ENCODE data around the gene NCF2.

The NCF2 gene

DNA sequence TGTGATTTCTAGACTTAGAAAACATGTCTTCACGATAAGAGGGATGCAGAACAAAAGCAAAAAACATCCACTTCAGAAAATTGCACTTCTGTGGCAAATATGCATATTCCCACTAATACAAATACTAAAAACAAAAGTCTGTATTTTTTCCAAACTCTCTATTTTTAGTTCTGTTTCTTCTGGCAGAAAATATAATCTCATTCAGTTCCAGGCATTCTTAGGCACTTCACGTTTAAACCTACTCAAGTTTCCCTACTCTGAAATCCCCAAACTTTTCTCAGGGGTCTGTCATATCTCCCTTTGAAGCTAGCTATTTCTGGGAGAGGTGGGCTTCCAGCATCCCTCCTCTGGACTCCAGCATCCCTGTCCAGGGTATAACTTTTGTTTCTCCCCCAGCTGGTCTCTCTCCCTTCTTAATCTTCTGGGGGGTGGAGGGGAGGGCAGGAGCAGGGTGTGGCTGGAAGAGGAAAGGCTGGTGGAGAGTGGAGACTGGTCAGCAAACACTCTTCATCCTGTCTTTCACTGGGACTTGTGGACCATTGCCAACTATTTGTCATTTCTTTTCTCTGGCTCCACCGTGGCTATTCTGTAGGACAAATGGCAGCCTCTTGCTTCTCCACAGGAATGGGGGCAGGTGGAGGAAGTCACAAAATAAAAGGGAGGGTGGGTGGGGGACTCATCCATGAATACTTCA, 19.6 kb upstream of the NCF2 start:
- DNase-seq, result no peak

DNA sequence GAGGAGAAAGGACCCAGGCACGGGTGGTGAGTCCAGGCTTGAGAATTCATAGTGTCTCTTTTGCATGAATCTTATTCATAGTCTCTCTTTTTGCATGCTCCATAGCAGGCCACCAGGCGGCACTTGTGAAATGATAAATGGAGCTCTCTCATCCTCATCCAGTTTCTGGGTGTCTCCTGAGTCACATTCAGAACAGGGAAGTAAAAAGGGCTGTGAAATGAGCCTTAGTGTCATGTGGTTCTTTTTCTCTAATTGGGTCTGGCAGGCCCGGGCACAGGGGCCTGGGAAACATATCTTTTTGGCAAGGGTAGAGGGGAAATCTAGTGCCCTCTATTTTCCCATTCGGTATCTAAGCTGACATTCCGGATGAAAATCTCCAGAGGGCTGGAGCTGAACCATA, 19.1 kb upstream of the NCF2 start:
- DNase-seq, result peak in 1 of 2 donors; percentile 45

DNA sequence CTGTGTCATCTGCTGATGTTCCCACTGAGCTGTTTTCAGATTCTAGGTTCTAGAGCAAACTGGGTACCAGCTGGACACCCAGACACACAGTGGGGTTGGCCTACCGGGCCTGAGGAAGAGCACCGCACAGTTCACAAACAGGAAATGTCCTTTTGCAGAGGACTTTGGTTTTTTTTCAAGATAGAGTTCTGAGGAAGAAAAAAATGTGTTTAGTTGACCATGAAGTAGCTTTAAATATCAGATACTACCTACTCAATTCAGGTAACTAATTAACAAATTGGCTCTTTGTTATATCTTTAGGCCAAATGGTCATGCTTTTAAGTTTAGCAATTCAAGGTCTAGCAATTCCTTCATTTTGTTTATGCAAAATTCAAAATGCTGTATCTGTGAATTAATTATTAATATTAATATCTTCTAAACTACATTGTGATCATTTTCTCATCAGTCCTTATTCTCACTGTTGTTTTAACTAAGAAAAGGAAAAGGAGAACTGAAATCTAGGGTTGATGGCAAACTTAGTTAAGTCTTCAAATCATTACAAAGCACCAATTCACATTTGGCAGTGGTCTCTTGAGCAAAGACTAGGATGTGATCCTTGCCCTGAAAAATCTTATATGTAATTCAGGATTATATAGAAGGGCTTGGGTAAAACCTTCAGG, 17.2 kb upstream of the NCF2 start:
- no peak for DNase-seq

DNA sequence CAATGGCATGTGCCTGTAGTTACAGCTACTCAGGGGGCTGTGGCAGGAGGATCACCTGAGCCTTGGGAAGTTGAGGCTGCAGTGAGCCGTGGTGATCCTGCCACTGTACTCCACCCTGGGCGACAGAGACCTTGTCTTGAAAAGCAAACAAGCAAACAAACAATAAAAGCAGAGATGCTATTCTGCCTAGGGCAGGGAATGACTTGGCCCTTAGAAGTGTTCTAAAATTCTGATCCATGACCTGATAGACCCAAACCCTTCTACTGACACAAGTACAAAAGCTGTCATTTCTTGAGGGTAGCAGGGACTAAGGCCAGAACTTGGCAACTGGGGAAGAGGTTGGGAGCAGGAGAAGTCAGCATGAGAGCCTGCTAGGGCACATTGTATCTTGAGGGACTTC, 15.6 kb upstream of the NCF2 start:
- no peak for DNase-seq

DNA sequence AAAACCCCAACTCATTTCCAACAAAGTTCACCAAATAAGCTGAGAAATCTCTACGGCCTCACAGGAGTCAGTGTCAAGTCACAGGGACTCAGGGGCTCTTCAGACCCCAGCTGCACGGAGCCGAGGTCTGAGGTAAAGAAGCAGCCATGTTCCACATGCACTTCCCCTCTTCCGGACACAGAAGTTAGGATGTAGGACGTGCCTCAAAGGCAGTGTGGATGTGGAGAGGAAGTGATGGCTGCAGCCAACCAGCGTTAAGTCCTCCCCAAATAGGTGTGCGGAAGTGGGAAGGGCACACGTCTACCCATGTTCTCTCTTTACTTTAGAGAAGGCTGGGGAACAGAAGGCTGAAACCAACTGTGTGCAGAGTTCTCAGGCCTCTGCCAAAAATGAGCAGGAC, 14.6 kb upstream of the NCF2 start:
- DNase-seq, result peak in 1 of 2 donors; percentile 20

DNA sequence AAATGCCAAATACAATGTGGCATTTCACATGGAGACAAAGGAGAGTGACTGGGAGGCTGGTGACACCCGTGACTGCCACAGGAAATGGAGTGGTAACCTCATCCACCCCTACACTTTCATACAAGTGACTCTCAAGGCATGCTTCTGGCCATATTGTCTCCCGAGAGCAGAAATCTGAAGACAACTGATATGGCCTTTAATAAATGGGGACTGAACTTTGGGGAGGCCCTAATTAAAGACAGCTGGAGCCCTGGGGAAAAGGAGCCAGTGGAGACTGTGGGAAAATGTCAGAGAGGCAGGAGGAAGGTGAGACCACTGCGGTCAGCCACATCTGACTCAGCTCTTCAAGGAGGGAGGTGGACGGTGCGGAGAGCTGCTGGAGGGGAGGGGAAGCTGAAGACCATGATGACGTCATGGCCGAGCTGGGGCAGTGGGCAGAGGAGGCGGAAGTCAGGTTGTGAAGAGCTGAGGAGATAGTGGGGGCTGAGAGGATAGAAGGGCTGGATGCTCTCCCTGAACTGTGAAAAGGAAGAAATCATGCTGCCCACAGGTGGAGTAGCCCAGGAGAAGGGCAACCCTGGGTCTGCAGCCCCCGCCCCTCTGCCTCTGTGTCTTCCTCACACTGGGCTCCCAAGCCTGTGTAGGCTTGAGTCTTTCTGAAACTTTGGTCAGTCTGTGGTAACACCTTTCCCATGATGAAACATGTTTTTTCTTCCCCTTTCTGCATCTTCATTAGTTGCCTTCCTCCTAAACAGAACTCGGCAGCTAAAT, 14.0 kb upstream of the NCF2 start:
- DNase-seq, result peak in 1 of 2 donors; percentile 62

DNA sequence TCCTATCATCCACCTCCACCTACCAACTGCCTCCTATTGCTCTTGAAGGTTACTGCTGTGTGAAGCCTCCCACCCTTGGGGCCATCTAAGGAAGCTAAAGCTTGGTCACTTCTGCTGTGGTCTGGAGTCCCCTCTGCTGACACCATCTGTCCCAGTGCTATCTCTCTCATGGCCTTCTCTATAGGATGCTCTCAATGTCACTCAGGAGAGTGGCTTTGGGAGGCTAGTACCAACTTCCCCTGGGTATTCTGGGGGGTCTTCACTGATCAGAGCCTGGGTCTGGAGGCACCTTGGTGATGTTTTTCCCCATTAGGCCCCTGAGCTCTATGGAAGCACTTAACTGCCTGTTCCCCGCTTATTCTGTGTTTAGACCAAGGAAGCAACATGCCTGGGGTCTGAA, 12.3 kb upstream of the NCF2 start:
- DNase-seq, result no peak

DNA sequence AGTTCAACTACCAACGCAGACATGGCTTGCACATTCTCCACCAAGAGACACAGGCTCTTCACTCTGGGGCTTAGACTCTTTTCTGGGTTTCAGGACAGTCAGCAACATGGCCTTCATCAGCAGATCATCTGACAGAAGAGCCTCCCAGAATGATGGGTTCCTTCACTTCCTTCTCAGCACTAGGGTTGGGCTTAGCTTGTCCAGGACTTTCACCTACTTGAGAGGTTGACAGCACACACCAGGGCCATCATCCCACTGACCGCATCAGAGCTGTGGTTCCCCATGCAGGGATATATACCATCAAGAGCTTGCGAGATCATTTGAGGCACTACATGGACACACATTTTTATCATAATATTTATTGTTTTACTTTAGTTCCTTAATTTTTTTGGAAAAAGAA, 10.4 kb upstream of the NCF2 start:
- no peak for DNase-seq

DNA sequence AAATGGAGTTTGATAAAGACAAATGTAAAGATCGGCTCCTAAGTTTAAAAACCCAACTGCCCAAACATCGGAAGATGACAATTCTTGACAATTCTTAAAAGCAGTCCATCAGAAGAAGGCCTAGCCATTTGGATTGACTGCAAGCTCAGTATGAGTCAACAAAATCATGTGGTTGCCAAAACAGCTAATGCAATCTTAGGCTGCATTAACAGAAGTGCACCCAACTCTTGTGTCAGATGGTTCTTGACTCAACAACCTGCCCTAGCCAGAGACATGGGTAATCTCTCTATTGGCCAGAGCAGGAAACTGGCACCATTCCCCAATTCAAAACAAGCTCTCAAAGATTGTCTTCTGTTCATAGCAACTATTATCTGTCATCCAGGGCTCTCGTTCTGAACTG, 9.9 kb upstream of the NCF2 start:
- peak in 1 of 2 donors; percentile 33 for DNase-seq

DNA sequence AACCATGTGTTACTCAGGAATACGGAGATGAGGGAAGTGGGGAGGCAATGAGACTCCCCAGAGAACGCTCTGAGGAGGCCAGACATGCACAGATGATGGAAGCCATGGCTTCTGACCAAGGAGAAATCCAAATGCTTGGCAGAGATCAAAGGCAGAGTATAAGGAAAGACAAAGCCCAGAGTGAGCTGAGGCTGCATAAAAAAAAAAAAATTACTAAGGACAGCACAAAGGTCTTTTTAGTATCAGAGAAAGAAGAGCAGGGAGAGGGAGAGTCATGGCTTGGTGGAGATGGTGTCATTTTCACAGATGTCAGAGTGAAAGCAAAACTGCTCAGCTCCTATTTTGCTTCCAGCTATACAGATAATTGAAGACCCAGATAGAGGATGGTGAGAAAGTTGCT, 8.1 kb upstream of the NCF2 start:
- no peak for DNase-seq

DNA sequence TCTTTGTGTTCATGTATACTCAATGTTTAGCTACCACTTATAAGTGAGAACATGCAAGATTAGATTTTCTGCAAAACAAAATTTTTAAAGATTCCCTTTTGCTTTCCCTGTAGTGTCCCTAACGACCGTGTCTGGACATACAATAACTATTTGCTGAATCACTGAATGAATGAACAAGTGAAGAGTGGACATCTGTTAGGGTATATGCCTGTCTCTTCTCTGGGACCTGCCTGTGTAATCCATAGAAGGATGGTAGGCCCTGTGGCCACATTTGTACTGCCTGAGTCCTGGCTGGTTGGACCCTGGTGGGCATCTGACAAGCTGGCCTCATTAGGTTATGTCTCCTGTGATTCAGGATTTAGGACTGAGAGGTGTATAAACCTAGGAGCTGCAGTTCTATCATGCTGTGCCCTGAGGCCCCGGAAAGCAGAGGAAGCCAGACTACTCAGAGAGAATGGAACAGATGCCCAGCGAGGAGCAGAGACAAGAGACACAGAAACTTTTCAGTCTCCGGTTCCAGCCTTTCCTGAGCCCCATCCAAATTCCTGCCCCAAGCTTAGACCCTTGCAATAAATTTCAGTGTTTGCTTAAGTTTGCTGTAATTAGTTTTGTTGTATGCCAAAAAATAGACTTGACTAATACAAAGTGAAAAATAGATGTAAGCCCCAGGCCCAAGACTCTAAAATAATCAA, 7.5 kb upstream of the NCF2 start:
- no peak for DNase-seq

DNA sequence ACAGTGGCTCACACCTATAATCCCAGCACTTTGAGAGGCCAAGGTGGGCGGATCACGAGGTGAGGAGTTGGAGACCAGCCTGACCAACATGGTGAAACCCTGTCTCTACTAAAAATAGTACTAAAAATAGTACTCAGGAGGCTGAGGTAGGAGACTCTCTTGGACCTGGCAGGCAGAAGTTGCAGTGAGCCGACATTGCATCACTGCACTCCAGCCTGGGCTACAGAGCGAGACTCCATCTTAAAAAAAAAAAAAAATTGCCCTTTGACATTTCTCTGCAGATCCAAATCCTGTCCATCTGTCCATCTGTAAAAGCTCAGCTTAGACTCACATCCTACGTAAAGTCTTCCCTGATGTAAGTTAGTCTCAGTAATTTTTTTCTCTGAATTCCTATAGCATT, 6.2 kb upstream of the NCF2 start:
- no peak for DNase-seq

DNA sequence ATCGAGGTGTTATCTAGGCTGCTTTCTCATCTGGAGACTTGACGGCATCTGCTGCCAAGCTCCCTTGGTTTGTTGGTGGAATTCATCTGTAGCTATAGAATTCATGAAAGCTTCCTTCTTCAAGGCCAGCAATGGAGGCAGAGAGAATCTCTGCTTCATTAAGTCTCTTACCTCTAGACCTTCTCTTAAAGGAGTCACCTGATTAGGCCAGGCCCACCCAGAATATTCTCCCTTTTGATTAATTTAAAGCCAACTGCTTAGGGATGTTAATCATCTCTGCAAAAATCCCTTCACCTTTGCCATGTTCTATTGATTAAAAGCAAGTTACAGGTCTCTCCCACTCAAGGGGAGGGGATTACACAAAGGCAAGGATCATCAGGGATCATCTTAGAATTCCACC, 5.3 kb upstream of the NCF2 start:
- DNase-seq, result no peak

DNA sequence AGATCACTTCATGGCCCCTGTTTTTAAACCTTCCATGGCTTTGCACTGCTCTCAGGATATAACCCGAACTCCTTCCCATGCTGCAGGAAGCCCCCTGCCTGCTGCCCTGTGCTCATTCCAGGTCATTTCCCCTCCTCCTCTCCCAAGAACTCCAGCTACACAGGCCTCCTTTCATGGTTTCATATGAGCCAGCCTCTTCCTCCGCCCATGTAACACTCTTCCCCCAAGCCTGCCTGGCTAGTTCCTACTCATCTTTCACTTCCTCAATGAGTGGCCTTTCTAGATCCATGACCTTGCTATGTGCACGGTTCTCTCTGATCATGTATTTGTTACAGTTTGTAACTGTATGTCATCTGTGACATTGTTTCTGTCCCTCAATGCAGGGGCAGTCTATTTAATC, 3.1 kb upstream of the NCF2 start:
- peak in 1 of 2 donors; percentile 39 for DNase-seq

DNA sequence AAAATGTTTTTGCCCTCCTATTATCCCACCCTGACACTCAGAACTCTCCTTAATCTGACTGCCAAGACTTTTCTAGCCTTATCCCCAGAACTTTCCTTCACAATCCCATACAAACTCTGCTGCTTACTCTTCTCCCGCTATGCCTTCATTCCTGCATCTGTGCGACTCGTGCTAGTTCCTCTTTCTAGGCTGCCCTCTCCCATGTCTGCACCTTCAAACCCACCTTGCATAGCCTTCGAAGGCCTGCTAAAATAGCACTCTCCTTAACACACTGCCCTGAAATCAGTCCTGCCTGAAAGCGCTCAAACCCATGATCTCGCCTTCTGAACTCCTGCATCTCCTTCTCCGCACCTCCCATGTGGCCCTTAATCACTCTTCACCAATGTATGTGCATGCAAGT, 2.5 kb upstream of the NCF2 start:
- DNase-seq, result no peak

DNA sequence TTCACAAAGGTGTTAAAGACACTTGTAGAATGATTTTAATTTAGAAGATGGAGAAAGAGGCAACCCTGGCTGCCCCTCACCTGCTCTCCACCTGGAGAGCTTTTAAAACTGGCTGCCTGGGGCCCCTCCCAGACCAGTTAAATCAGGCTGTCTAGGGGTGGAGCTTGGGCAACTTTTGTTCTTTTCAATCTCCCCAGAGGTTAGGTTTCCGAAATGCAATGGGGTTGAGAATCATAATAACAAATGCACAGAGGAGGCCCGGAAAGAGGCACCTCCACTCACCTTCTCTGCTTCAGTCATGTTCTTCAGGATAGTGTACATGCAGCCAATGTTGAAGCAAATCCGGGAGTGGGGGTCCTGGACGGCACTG, 400 bp downstream of the NCF2 start:
- no peak for DNase-seq

DNA sequence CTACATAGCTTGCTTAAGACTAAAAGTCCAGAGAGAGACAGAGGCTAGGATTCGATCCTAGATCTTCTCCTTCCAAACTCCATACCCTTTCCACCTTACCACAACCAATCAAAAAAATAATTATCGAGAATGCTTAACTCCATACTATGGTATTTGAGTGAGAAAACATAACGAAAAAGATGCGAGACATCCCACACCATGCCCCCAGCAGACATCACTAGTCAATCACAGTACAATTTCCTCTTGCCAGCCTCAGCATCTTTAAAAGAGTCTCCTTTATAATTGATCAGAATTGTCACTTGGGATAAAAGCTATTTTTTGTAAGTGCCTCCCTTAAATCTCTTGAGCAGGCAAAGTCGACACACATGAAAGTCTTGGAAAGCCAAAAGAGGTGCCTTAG, 875 bp downstream of the NCF2 start:
- no peak for DNase-seq

DNA sequence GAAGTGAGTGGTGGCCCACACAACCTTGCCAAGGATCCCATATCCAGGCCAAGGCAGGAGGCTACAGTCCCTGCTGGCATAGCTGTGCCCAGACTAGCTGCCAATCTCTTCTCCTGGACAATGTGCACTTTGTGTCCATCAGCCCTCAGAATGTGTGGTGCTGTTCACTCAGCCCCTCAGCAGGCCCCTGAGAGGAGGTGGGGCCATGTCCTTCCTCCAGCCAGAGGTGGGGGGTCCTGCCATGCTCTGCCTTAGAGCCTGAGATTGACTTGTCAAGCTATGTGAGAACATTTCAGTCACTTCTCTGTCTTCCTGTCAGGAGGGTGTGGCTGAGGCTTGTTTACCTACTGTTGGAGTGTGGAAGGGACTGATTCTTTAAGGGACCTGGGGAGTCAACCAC, 1.4 kb downstream of the NCF2 start:
- DNase-seq, result no peak

DNA sequence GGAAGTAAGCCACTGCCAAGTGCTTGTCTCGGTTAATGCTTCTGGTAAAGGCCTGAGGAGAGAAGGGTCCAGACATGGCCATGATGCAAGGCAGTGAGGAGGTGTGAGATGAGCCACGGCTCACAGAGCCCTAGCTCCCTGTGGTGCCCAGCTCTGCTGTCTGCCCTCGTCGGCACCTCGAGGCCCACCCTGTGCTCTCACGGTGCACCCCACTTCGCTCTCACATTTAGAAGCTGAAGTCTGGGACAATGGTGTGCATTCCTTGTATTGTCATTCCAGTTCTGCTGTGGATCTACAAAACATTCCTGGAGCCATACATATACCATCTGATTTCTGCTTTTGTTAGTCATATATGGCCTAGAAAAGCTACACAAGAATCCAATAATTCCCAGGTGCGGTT, 3.3 kb downstream of the NCF2 start:
- DNase-seq, result no peak

DNA sequence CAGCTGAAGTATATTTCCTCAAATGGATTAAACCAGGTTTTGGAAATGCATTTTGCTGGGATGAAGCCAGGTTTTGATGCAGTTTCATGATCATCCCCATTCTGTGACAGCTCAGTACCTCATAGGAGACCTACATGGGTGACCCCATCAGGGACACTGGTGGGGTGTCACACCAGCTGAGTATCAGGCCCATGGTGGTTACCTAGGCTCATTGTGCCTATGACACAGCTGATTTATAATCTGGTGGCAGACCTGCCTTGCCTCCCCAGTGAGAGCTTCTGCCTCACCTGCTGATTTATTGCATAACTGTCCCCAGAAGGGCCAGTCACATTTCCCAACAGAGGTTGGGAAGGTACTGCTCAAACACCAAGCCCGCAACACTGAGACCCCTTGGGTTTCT, 3.8 kb downstream of the NCF2 start:
- no peak for DNase-seq

DNA sequence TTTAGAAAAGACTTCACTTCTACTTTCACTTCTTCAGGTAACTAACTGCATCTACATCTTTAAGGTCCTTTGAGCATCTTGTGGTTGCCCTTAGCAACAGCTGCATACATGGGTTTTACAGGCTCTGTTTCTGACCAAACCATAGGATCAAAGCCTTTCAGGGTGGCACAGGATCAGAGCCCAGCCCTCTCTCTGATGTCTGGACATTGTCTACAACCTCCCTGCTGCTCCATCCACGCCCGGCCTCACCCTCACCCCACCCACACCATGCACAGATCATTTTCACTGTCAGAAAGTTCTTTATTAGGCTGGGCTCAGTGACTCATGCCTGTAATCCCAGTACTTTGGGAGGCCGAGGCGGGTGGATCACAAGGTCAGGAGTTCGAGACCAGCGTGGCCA, 5.2 kb downstream of the NCF2 start:
- no peak for DNase-seq

DNA sequence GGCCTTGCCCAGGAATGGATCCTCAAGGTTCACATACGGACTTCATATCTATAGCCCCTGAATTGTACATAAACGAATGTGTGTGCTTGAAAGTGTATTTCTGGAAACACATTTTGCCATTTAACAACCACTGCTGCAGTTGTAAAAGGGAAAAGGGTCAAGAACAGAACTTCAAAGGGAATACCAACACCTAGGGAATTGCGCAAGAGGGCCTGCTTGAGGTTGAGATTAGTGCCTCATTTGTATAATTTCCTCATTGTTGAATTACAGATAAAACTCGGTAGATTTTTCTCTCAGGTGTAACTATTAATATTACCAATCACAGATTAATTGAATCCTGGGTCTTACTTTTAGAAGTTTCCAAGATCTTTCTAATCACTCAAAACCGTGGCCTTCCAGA, 6.1 kb downstream of the NCF2 start:
- no peak for DNase-seq

DNA sequence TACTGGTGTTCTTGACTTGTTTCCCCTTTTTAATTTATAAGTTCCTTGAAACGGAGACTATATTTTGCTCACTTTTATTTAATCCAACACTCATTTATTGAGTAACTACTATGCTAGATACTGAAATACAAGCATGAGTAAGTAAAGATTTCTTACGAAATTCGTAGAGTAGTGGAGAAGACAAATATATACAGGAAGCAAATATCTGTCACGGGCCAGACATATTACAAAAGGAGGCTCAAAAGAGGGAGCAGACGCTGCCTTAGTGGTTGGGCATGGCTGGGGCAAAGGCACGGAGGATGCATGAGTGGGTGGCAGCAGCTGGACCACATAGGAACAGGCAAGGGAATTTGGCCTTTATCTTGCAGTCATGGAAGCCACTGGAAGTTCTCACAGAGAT, 6.8 kb downstream of the NCF2 start:
- peak in 1 of 2 donors; percentile 38 for DNase-seq
